Spleen (tissue), 7 donors: ENCODE measurements around the gene ZNF473.

ENCODE experiments used
- POLR2A ChIP-seq, 3 donors: fragments of 450-650 bp; IDR thresholded peaks; one replicate each; pipeline ENCODE4 v1.5.1; 2017; ENCODE audit warnings: antibody characterized with exemption in 3 of 3, mild to moderate bottlenecking in 1 of 3
- TF ChIP-seq, protein P1 (sequence below), 11 experiments: fragments of 200-600 bp in 7 of 11; fragments of 450-650 bp in 4 of 11; sonication (generic) in 4 of 11; IDR thresholded peaks in 8 of 11; conservative IDR thresholded peaks in 3 of 11; 1 replicate in 7 of 11; 2 replicates in 4 of 11; pipeline versions ENCODE4 v1.4.0 to v1.8.0; 2016 to 2021; ENCODE audit warnings: antibody characterized with exemption in 11 of 11, inconsistent platforms in 4 of 11, mild to moderate bottlenecking in 1 of 11
- donor health status: DM: no; HTN: no; CAD: no; lungs with moderate emphysema.
- donor health status: DM: no; HTN: no; CAD: no.
- donor health status: DM: no; HTN: no; CAD: no.

DNA sequence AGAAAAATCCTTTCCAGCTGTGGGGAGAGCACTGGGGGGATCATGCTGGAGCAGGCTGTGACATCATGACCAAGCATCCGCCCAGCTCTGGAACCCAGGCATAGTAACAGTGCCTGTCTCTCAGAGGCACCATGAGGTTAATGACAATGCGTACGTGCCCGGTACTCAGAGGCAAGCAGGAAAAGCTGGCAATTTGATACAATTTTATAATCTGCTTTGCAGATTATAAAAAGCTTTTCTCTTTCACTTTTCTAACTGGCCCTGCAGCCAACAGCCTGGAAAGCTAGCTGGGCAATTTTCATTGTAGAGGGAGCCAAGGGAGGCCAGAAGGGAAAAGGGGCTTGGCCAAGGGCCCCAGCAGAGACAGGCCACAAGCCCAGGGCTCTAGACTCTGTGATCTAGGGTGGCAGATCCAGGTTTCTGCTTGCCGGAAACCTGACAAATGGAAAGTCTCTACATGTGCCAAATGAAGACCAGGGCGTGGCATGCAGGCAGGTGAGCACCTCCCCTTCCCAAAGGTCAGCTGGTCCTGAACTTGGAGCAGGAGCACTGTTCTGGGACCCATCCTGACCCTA, 23.3 kb upstream of the ZNF473 start:
- TF ChIP-seq, protein P1, sequence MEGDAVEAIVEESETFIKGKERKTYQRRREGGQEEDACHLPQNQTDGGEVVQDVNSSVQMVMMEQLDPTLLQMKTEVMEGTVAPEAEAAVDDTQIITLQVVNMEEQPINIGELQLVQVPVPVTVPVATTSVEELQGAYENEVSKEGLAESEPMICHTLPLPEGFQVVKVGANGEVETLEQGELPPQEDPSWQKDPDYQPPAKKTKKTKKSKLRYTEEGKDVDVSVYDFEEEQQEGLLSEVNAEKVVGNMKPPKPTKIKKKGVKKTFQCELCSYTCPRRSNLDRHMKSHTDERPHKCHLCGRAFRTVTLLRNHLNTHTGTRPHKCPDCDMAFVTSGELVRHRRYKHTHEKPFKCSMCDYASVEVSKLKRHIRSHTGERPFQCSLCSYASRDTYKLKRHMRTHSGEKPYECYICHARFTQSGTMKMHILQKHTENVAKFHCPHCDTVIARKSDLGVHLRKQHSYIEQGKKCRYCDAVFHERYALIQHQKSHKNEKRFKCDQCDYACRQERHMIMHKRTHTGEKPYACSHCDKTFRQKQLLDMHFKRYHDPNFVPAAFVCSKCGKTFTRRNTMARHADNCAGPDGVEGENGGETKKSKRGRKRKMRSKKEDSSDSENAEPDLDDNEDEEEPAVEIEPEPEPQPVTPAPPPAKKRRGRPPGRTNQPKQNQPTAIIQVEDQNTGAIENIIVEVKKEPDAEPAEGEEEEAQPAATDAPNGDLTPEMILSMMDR (IDR thresholded peaks at IDR 0.05 in 8 of 11, conservative IDR thresholded peaks at IDR 0.05 in 3 of 11): no peak
- no peak for TF ChIP-seq POLR2A (IDR thresholded peaks at IDR 0.05)
